Ovary (tissue), 3 donors: ENCODE results near the gene KBTBD4.

Experiments
- EP300 ChIP-seq: sonication (generic); formaldehyde crosslinking; IDR thresholded peaks from one replicate; pipeline ENCODE4 v1.6.1; 2017; ENCODE audit warnings: antibody characterized with exemption
- POLR2A ChIP-seq: fragments of 450-650 bp; IDR thresholded peaks from one replicate; pipeline ENCODE4 v1.6.1; 2017; ENCODE audit warnings: antibody characterized with exemption, mild to moderate bottlenecking, moderate library complexity
- TF ChIP-seq, protein P1 (sequence below), 3 donors: fragments of 450-650 bp in 2 of 3; fragments of 200-600 bp in 1 of 3; IDR thresholded peaks; one replicate each; pipeline versions ENCODE4 v1.5.1 to v1.8.0; 2016 to 2022; ENCODE audit warnings: antibody characterized with exemption in 3 of 3, mild to moderate bottlenecking in 1 of 3
- donor health status: DM: no; HTN: no; CAD: no.

GRCh38 chr11:47527186-47527585, 51.6 kb downstream of the KBTBD4 start:
- no peak for TF ChIP-seq EP300
- no peak for TF ChIP-seq POLR2A
- TF ChIP-seq, protein P1, sequence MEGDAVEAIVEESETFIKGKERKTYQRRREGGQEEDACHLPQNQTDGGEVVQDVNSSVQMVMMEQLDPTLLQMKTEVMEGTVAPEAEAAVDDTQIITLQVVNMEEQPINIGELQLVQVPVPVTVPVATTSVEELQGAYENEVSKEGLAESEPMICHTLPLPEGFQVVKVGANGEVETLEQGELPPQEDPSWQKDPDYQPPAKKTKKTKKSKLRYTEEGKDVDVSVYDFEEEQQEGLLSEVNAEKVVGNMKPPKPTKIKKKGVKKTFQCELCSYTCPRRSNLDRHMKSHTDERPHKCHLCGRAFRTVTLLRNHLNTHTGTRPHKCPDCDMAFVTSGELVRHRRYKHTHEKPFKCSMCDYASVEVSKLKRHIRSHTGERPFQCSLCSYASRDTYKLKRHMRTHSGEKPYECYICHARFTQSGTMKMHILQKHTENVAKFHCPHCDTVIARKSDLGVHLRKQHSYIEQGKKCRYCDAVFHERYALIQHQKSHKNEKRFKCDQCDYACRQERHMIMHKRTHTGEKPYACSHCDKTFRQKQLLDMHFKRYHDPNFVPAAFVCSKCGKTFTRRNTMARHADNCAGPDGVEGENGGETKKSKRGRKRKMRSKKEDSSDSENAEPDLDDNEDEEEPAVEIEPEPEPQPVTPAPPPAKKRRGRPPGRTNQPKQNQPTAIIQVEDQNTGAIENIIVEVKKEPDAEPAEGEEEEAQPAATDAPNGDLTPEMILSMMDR (IDR thresholded peaks at IDR 0.05), result no peak
